OCI-LY7 (cell line): Measurements from ENCODE around the gene ERICH2. TPM values are rescaled to one million over a fixed set of nuclear protein-coding genes. Genes with fewer than 3 reads are reported as not detected.
"Not testable (repeated sequence)": the region's sequence is repeated elsewhere in the genome, so short reads cannot be mapped to it uniquely, and the experiment has no call there.

Source experiments
- BruUV-seq: library from RNA; stranded (reverse); fragments of 400-500 nt; replicated peaks from 2 replicates; lab custom pipeline; 2021; lab: Mats Ljungman, UMichigan
- CTCF ChIA-PET: fragments of 300-600 bp; sonication (Branson Sonifier 250); formaldehyde crosslinking; loops from one replicate; lab custom pipeline; 2022; ENCODE audit warnings: antibody characterized with exemption; ENCODE audit not compliant: unreplicated experiment; lab: Charles Lee
- POLR2A ChIA-PET: fragments of 300-600 bp; sonication (Branson Sonifier 250); formaldehyde crosslinking; loops from one replicate; lab custom pipeline; 2022; ENCODE audit warnings: antibody characterized with exemption; lab: Charles Lee
- DNase-seq: peaks from one replicate; pipeline ENCODE4 v3.0.0-alpha.2; 2015; ENCODE audit warnings: low spot score
- H2AFZ ChIP-seq: fragments of 200-600 bp; sonication (generic), shearing (Covaris generic); 2 replicates; pipeline ENCODE4 v1.6.1; 2014; ENCODE audit warnings: mild to moderate bottlenecking, antibody characterized with exemption, low read length, moderate library complexity
- H3K27ac ChIP-seq: fragments of 200-600 bp; sonication (generic); 2 replicates; pipeline ENCODE4 v1.5.1; 2014; ENCODE audit warnings: mixed run types, low read depth, mild to moderate bottlenecking, moderate library complexity, low read length, inconsistent platforms; ENCODE audit not compliant: poor library complexity, severe bottlenecking
- H3K36me3 ChIP-seq: fragments of 200-600 bp; sonication (generic); 2 replicates; pipeline ENCODE4 v1.6.1; 2014; ENCODE audit warnings: mild to moderate bottlenecking, antibody characterized with exemption, low read length, moderate library complexity, mixed read lengths; ENCODE audit not compliant: insufficient read depth
- H3K4me1 ChIP-seq: fragments of 200-600 bp; sonication (generic); 2 replicates; pipeline ENCODE4 v1.5.1; 2014; ENCODE audit warnings: mild to moderate bottlenecking, low read length; ENCODE audit not compliant: insufficient read depth, poor library complexity, severe bottlenecking
- H3K4me2 ChIP-seq: fragments of 200-600 bp; sonication (generic); 2 replicates; pipeline ENCODE4 v1.6.1; 2014; ENCODE audit warnings: mild to moderate bottlenecking, low read length
- H3K4me3 ChIP-seq: fragments of 200-600 bp; sonication (generic); 2 replicates; pipeline ENCODE4 v1.5.1; 2014; ENCODE audit warnings: mild to moderate bottlenecking, low read depth, low read length; ENCODE audit not compliant: poor library complexity, severe bottlenecking
- H3K79me2 ChIP-seq: fragments of 200-600 bp; sonication (generic); 2 replicates; pipeline ENCODE4 v1.6.1; 2016; ENCODE audit warnings: low read depth, mild to moderate bottlenecking, low read length, moderate library complexity, mixed read lengths; ENCODE audit not compliant: insufficient read depth
- H3K9me2 ChIP-seq: fragments of 200-600 bp; sonication (generic); 2 replicates; pipeline ENCODE4 v1.6.1; 2016; ENCODE audit warnings: mild to moderate bottlenecking, low read length, mixed read lengths; ENCODE audit not compliant: insufficient read depth
- H3K9me3 ChIP-seq: fragments of 200-600 bp; sonication (generic); 2 replicates; pipeline ENCODE4 v1.6.1; 2014; ENCODE audit warnings: mild to moderate bottlenecking, mixed run types, low read length, mixed read lengths
- H4K20me1 ChIP-seq: fragments of 200-600 bp; sonication (generic); 2 replicates; pipeline ENCODE4 v1.6.1; 2014; ENCODE audit warnings: mild to moderate bottlenecking, antibody characterized with exemption, low read length, moderate library complexity, mixed read lengths; ENCODE audit not compliant: insufficient read depth
- EZH2phosphoT487 ChIP-seq: fragments of 200-600 bp; sonication (generic); IDR thresholded peaks from 2 replicates; pipeline ENCODE4 v1.6.1; 2018; ENCODE audit warnings: low read depth, borderline replicate concordance, mild to moderate bottlenecking, mixed run types, antibody characterized with exemption, low read length, moderate library complexity, mixed read lengths
- intact Hi-C: fragments of 100-400 bp; cut with micrococcal nuclease; formaldehyde crosslinking; loops from one replicate; pipeline ENCODE4 v1.10.0; 2022; ENCODE audit not compliant: unreplicated experiment
- total RNA-seq, 2 experiments: library from RNA; depleted of rRNA in 1 of 2; stranded (reverse); fragments of >200 nt in 1 of 2; shearing (Covaris generic) in 1 of 2; gene quantifications; 2 replicates each; pipeline ENCODE4 v1.2.3, GENCODE V29; 2014 to 2022
- TF ChIP-seq, protein P1 (sequence below): fragments of 200-600 bp; sonication (generic); conservative IDR thresholded peaks from 2 replicates; pipeline ENCODE4 v1.5.1; 2014; ENCODE audit warnings: mild to moderate bottlenecking, antibody characterized with exemption, low read length, moderate library complexity, mixed read lengths

Gene ERICH2
- total RNA-seq, 2 experiments from 2014 or later = not detected

- no peaks in the 10 kb centered on the region for H3K79me2 ChIP-seq
- no peak overlapping the region for H3K4me3 ChIP-seq
- POLR2A ChIA-PET = interaction anchor here (0.6 to 1.6 kb wide), 2 partner anchors 9 to 11 kb away, joined by 3 to 6 read pairs; no protein-coding TSS in a partner anchor
- no peak overlapping the region for H3K4me2 ChIP-seq
- CTCF ChIA-PET = no interaction called here
- no peak for DNase-seq
- H2AFZ ChIP-seq = no peak overlapping the region
- TF ChIP-seq, protein P1, sequence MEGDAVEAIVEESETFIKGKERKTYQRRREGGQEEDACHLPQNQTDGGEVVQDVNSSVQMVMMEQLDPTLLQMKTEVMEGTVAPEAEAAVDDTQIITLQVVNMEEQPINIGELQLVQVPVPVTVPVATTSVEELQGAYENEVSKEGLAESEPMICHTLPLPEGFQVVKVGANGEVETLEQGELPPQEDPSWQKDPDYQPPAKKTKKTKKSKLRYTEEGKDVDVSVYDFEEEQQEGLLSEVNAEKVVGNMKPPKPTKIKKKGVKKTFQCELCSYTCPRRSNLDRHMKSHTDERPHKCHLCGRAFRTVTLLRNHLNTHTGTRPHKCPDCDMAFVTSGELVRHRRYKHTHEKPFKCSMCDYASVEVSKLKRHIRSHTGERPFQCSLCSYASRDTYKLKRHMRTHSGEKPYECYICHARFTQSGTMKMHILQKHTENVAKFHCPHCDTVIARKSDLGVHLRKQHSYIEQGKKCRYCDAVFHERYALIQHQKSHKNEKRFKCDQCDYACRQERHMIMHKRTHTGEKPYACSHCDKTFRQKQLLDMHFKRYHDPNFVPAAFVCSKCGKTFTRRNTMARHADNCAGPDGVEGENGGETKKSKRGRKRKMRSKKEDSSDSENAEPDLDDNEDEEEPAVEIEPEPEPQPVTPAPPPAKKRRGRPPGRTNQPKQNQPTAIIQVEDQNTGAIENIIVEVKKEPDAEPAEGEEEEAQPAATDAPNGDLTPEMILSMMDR = no peak
- no peak for TF ChIP-seq EZH2phosphoT487
- no peaks in the 10 kb centered on the region for H3K9me3 ChIP-seq
- intact Hi-C loops = no loop called here
- no TSS peak for BruUV-seq
- H3K27ac ChIP-seq = no peak overlapping the region
- H3K9me2 ChIP-seq = no peaks in the 10 kb centered on the region
- no peaks in the 10 kb centered on the region for H3K4me1 ChIP-seq
- no peaks in the 10 kb centered on the region for H3K36me3 ChIP-seq
- H4K20me1 ChIP-seq = no peaks in the 10 kb centered on the region
Measured at GRCh38 chr2:170722301-170722700, 47.9 kb upstream of the ERICH2 start.

DNA sequence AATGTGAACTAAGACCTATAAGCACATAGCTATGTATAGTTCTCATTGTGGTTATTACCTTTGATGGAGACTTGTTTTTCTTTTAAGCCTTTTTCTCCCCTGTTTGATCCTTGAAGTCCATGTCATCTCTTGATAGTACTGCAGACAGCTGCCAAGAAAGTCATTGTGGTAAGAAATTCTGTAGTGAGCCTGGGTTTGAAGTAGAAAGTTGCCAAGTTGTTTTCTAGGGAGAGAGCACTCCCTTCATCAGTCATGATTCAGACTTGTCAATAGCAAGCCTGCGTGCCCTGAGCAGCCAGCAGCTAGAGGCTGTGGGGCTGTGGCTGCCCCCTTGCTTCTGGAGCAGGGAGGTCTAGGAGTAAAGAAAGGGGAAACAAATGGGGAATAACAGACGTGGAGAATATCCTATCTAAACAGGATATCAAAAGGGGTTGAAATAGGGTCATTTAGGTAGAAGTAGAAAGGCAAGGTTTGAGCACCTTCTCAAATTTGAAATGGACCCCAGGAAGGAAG is 46.7 kb upstream of the ERICH2 start:
- TF ChIP-seq EZH2phosphoT487 = no peak
- TF ChIP-seq, protein P1 = no peak
- no peak overlapping the region for H3K4me3 ChIP-seq
- H3K9me3 ChIP-seq = no peaks in the 10 kb centered on the region
- no peaks in the 10 kb centered on the region for H3K9me2 ChIP-seq
- no TSS peak for BruUV-seq
- H3K79me2 ChIP-seq = no peaks in the 10 kb centered on the region
- ChIA-PET POLR2A (interaction anchor here (0.8 to 1.2 kb wide), 2 partner anchors 13 to 15 kb away, joined by 4 to 6 read pairs; no protein-coding TSS in a partner anchor), CTCF (no interaction called here)
- no peak for DNase-seq
- H3K4me2 ChIP-seq = no peak overlapping the region
- no peaks in the 10 kb centered on the region for H4K20me1 ChIP-seq
- no peaks in the 10 kb centered on the region for H3K4me1 ChIP-seq
- intact Hi-C loops = no loop called here
- H2AFZ ChIP-seq = no peak overlapping the region
- H3K27ac ChIP-seq = no peak overlapping the region
- H3K36me3 ChIP-seq = no peaks in the 10 kb centered on the region

- no TSS peak for BruUV-seq
- Histone ChIP-seq H2AFZ (no peak overlapping the region), H3K9me3 (no peaks in the 10 kb centered on the region), H3K79me2 (no peaks in the 10 kb centered on the region), H4K20me1 (no peaks in the 10 kb centered on the region), H3K36me3 (no peaks in the 10 kb centered on the region), H3K4me2 (no peak overlapping the region), H3K4me3 (no peak overlapping the region), H3K9me2 (no peaks in the 10 kb centered on the region), H3K27ac (no peak overlapping the region), H3K4me1 (no peaks in the 10 kb centered on the region)
- TF ChIP-seq, protein P1 = no peak
- no peak for TF ChIP-seq EZH2phosphoT487
- ChIA-PET POLR2A (interaction anchor here (1.0 to 1.2 kb wide), 2 partner anchors 8 to 12 kb away, joined by 3 to 6 read pairs; no protein-coding TSS in a partner anchor), CTCF (no interaction called here)
- intact Hi-C loops = no loop called here
- no peak for DNase-seq
Measured at GRCh38 chr2:170733798-170734600, 36.2 kb upstream of the ERICH2 start.

DNA sequence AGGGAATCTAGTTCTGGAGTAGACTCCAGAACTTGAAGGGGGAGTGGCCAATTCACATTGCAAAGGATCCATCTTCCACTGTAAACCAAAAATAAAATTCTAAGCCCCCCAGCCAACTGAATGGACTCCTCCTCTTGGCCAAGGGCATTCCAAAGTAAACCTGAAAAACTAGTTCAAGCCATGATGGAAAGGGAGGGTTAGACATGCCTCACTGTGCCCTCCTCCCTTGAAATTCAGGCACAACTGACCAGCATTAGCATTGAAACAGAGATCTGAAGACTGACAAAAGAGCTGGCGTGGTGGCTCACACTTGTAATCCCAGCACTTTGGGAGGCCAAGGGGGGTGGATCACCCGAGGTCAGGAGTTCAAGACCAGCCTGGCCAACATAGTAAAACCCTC is 35.6 kb upstream of the ERICH2 start:
- H3K27ac ChIP-seq, intact Hi-C loops, H3K4me3 ChIP-seq, BruUV-seq, DNase-seq, H3K4me2 ChIP-seq, H3K36me3 ChIP-seq, H3K4me1 ChIP-seq, CTCF ChIA-PET, H2AFZ ChIP-seq, H3K9me2 ChIP-seq, H4K20me1 ChIP-seq, H3K9me3 ChIP-seq, H3K79me2 ChIP-seq: not testable (repeated sequence)
- POLR2A ChIA-PET = interaction anchor here (1.0 kb wide), 1 partner anchor 9 kb away, joined by 3 read pairs; no protein-coding TSS in a partner anchor
